Right atrium auricular region (tissue), 2 donors: Measurements from ENCODE around the gene NOTUM. TPM values are rescaled to one million over a fixed set of nuclear protein-coding genes. Genes with fewer than 3 reads are reported as not detected.

Source experiments
- DNase-seq: peaks from one replicate; pipeline ENCODE4 v3.0.0-alpha.2; 2019; ENCODE audit warnings: low spot score
- H3K27ac ChIP-seq, 2 donors: fragments of 200-600 bp; sonication (generic); 1 replicate in 1 of 2; 2 replicates in 1 of 2; pipeline ENCODE4 v1.5.1; 2016 to 2019
- H3K27me3 ChIP-seq, 2 donors: fragments of 200-600 bp; sonication (generic); one replicate each; pipeline versions ENCODE4 v1.5.1 to v1.6.0; 2017 to 2019
- H3K36me3 ChIP-seq: fragments of 200-600 bp; sonication (generic); one replicate; pipeline ENCODE4 v1.5.1; 2016
- H3K4me1 ChIP-seq, 2 donors: fragments of 200-600 bp; sonication (generic); one replicate each; pipeline versions ENCODE4 v1.5.1 to v1.6.0; 2017 to 2019
- H3K4me3 ChIP-seq, 2 donors: fragments of 200-600 bp; sonication (generic); 1 replicate in 1 of 2; 2 replicates in 1 of 2; pipeline ENCODE4 v1.5.1; 2017 to 2019; ENCODE audit warnings: mild to moderate bottlenecking in 1 of 2, moderate library complexity in 1 of 2
- H3K9me3 ChIP-seq, 2 donors: fragments of 200-600 bp; sonication (generic); one replicate each; pipeline ENCODE4 v1.5.1; 2019
- CTCF ChIP-seq, 2 donors: fragments of 200-600 bp; sonication (generic); IDR thresholded peaks; one replicate each; pipeline ENCODE4 v1.5.1; 2019; ENCODE audit warnings: antibody characterized with exemption in 2 of 2
- total RNA-seq, 2 donors: library from RNA; depleted of rRNA; stranded (reverse); fragments of >200 nt; gene quantifications; one replicate each; pipeline ENCODE4 v1.1.0, GENCODE V29; 2016

The NOTUM gene
- total RNA-seq, 2 donors from 2014 or later = 0.35 TPM; not detected in 1

GRCh38 chr17:81932333-81932983 lies 28.5 kb downstream of the NOTUM start:
- Histone ChIP-seq H3K36me3 (no peaks in the 10 kb centered on the region), H3K27me3 (no peaks in the 10 kb centered on the region), H3K9me3 (no peaks in the 10 kb centered on the region), H3K4me1 (peaks cover 0 to 23% of the 10 kb centered on the region in 2 donors), H3K4me3 (no peak overlapping the region), H3K27ac (no peak overlapping the region)
- TF ChIP-seq CTCF (IDR thresholded peaks at IDR 0.05) = no peak
- DNase-seq = no peak

- no peaks in the 10 kb centered on the region for H3K9me3 ChIP-seq
- no peak for TF ChIP-seq CTCF (IDR thresholded peaks at IDR 0.05)
- no peak for DNase-seq
These were observed 29.2 kb downstream of the NOTUM start for GRCh38 chr17:81931557-81932332.

GRCh38 chr17:81931189-81931556 lies 29.8 kb downstream of the NOTUM start:
- no peak for TF ChIP-seq CTCF (IDR thresholded peaks at IDR 0.05)
- Histone ChIP-seq H3K9me3 (no peaks in the 10 kb centered on the region), H3K27me3 (no peaks in the 10 kb centered on the region), H3K4me3 (no peak overlapping the region), H3K4me1 (peaks cover 0 to 16% of the 10 kb centered on the region in 2 donors), H3K36me3 (no peaks in the 10 kb centered on the region), H3K27ac (no peak overlapping the region)
- DNase-seq = no peak

More at GRCh38 chr17:81931557-81932332, 29.2 kb downstream of the NOTUM start:
- Histone ChIP-seq H3K4me1 (peaks cover 0 to 19% of the 10 kb centered on the region in 2 donors), H3K27me3 (no peaks in the 10 kb centered on the region), H3K36me3 (no peaks in the 10 kb centered on the region), H3K27ac (no peak overlapping the region), H3K4me3 (no peak overlapping the region)

- Histone ChIP-seq H3K9me3 (no peaks in the 10 kb centered on the region), H3K27ac (no peak overlapping the region), H3K36me3 (no peaks in the 10 kb centered on the region), H3K27me3 (no peaks in the 10 kb centered on the region), H3K4me3 (no peak overlapping the region), H3K4me1 (peaks cover 0 to 22% of the 10 kb centered on the region in 2 donors)
- no peak for TF ChIP-seq CTCF (IDR thresholded peaks at IDR 0.05)
- no peak for DNase-seq
These were observed 30.6 kb downstream of the NOTUM start for GRCh38 chr17:81930142-81931125.

GRCh38 chr17:81929253-81930141 lies 31.5 kb downstream of the NOTUM start:
- Histone ChIP-seq H3K9me3 (no peaks in the 10 kb centered on the region), H3K4me3 (no peak overlapping the region), H3K27me3 (no peaks in the 10 kb centered on the region), H3K27ac (no peak overlapping the region), H3K4me1 (peaks cover 0 to 31% of the 10 kb centered on the region in 2 donors), H3K36me3 (no peaks in the 10 kb centered on the region)
- no peak for TF ChIP-seq CTCF (IDR thresholded peaks at IDR 0.05)
- no peak for DNase-seq
